HepG2 (cell line): ENCODE data around the gene MRPL38. TPM values are rescaled to one million over a fixed set of nuclear protein-coding genes. Genes with fewer than 3 reads are reported as not detected.

Source experiments
- ERF ChIP-seq: IDR thresholded peaks from 2 replicates; pipeline ENCODE4 v1.6.1; 2018; ENCODE audit warnings: missing biosample characterization, missing genetic modification reagents
- HOXA9 ChIP-seq: sonication (generic); formaldehyde crosslinking; IDR thresholded peaks from 2 replicates; pipeline ENCODE4 v1.8.1; 2022; ENCODE audit warnings: missing genetic modification reagents, mild to moderate bottlenecking, moderate library complexity, borderline replicate concordance
- IRF9 ChIP-seq: sonication (generic); formaldehyde crosslinking; IDR thresholded peaks from 2 replicates; pipeline ENCODE4 v1.8.0; 2022; ENCODE audit warnings: missing genetic modification reagents, mild to moderate bottlenecking, borderline replicate concordance
- JUNB ChIP-seq: sonication (generic); formaldehyde crosslinking; IDR thresholded peaks from 2 replicates; pipeline ENCODE4 v1.8.0; 2022; ENCODE audit warnings: missing genetic modification reagents, mild to moderate bottlenecking, borderline replicate concordance
- KDM4B ChIP-seq: sonication (generic); formaldehyde crosslinking; IDR thresholded peaks from 2 replicates; pipeline ENCODE4 v1.4.0; 2020; ENCODE audit warnings: missing genetic modification reagents
- MYNN ChIP-seq: sonication (generic); formaldehyde crosslinking; IDR thresholded peaks from 2 replicates; pipeline ENCODE4 v1.4.0; 2020; ENCODE audit warnings: mild to moderate bottlenecking, low read depth, missing genetic modification reagents
- NBN ChIP-seq: fragments of 450-650 bp; conservative IDR thresholded peaks from 2 replicates; pipeline ENCODE4 v1.6.1; 2017
- ZGPAT ChIP-seq: IDR thresholded peaks from 2 replicates; pipeline ENCODE4 v1.6.1; 2016; ENCODE audit warnings: mild to moderate bottlenecking
- ZNF263 ChIP-seq: sonication (generic); formaldehyde crosslinking; IDR thresholded peaks from 2 replicates; pipeline ENCODE4 v1.4.0; 2020; ENCODE audit warnings: missing genetic modification reagents
- ZNF329 ChIP-seq: sonication (generic); formaldehyde crosslinking; IDR thresholded peaks from 2 replicates; pipeline ENCODE4 v1.9.0; 2021; ENCODE audit warnings: low read depth, mild to moderate bottlenecking, missing genetic modification reagents
- ZNF710 ChIP-seq: sonication (generic); formaldehyde crosslinking; IDR thresholded peaks from 2 replicates; pipeline ENCODE4 v1.5.0; 2020; ENCODE audit warnings: mild to moderate bottlenecking, missing genetic modification reagents, borderline replicate concordance
- ZNF740 ChIP-seq: sonication (generic); formaldehyde crosslinking; IDR thresholded peaks from 2 replicates; pipeline ENCODE4 v1.4.0; 2020; ENCODE audit warnings: missing genetic modification reagents
- ZNF776 ChIP-seq: sonication (generic); formaldehyde crosslinking; IDR thresholded peaks from 2 replicates; pipeline ENCODE4 v1.4.0; 2020; ENCODE audit warnings: mild to moderate bottlenecking, missing genetic modification reagents
- ZNF788 ChIP-seq: sonication (generic); formaldehyde crosslinking; IDR thresholded peaks from 2 replicates; pipeline ENCODE4 v1.5.0; 2020; ENCODE audit warnings: mild to moderate bottlenecking, missing genetic modification reagents, borderline replicate concordance
- polyA plus RNA-seq, 8 experiments: library from polyadenylated mRNA; depleted of rRNA in 3 of 8; stranded (reverse) in 7 of 8; unstranded in 1 of 8; fragments of >200 nt; fragmentation: Illumina TruSeq in 4 of 8; extraction: Trizol in 4 of 8; gene quantifications; 2 replicates each; pipeline versions ENCODE4 v1.2.1 to v1.2.3, GENCODE V29; 2011 to 2016; ENCODE audit warnings: low read depth in 4 of 8, missing spikeins in 1 of 8, mixed read lengths in 1 of 8; ENCODE audit not compliant: insufficient read depth in 1 of 8
- total RNA-seq, 5 experiments: library from RNA; depleted of rRNA; stranded (reverse); fragments of >200 nt; fragmentation: Illumina TruSeq; extraction: Trizol; gene quantifications; 2 replicates each; pipeline ENCODE4 v1.2.3, GENCODE V29; 2016; ENCODE audit warnings: low read depth in 1 of 5
- TF ChIP-seq, protein P1 (sequence below): sonication (generic); formaldehyde crosslinking; IDR thresholded peaks from 2 replicates; pipeline ENCODE4 v1.4.0; 2020; ENCODE audit warnings: missing genetic modification reagents, mild to moderate bottlenecking, borderline replicate concordance
- TF ChIP-seq, protein P2 (sequence below): sonication (generic); formaldehyde crosslinking; IDR thresholded peaks from 2 replicates; pipeline ENCODE4 v1.8.0; 2022; ENCODE audit warnings: missing genetic modification reagents, low read depth, mild to moderate bottlenecking, borderline replicate concordance
- TF ChIP-seq, protein P3 (sequence below): sonication (generic); formaldehyde crosslinking; IDR thresholded peaks from 2 replicates; pipeline ENCODE4 v1.4.0; 2020; ENCODE audit warnings: missing genetic modification reagents, borderline replicate concordance

MRPL38 gene
- total and polyA plus RNA-seq, 2 of the 13 experiments (the other 11 are each of a cell fraction or from before 2014, with no cell fraction given) = 83.7 to 125 TPM

GRCh38 chr17:75904749-75905521, at the start of gene MRPL38 (continued):
- TF ChIP-seq ZNF710 (CRISPR knock-in tag) (peak; percentile 95; the same call in 1 of the 2 replicates), HOXA9 (no peak), ZNF329 (CRISPR knock-in tag) (peak; percentile 87), ZNF740 (peak; percentile 80), ZNF263 (CRISPR knock-in tag) (peak; percentile 74), JUNB (CRISPR knock-in tag) (no peak), MYNN (peak; percentile 94; the same call in 1 of the 2 replicates), IRF9 (peak; percentile 94), KDM4B (CRISPR knock-in tag) (peak; percentile 97), ZNF788 (peak; percentile 98; the same call in 1 of the 2 replicates), NBN (no peak), ERF (CRISPR knock-in tag) (peak; percentile 99), ZGPAT (CRISPR knock-in tag) (peak; percentile 100), ZNF776 (CRISPR knock-in tag) (peak; percentile 94)
- TF ChIP-seq, protein P1, sequence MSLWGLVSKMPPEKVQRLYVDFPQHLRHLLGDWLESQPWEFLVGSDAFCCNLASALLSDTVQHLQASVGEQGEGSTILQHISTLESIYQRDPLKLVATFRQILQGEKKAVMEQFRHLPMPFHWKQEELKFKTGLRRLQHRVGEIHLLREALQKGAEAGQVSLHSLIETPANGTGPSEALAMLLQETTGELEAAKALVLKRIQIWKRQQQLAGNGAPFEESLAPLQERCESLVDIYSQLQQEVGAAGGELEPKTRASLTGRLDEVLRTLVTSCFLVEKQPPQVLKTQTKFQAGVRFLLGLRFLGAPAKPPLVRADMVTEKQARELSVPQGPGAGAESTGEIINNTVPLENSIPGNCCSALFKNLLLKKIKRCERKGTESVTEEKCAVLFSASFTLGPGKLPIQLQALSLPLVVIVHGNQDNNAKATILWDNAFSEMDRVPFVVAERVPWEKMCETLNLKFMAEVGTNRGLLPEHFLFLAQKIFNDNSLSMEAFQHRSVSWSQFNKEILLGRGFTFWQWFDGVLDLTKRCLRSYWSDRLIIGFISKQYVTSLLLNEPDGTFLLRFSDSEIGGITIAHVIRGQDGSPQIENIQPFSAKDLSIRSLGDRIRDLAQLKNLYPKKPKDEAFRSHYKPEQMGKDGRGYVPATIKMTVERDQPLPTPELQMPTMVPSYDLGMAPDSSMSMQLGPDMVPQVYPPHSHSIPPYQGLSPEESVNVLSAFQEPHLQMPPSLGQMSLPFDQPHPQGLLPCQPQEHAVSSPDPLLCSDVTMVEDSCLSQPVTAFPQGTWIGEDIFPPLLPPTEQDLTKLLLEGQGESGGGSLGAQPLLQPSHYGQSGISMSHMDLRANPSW (CRISPR knock-in tag) = peak; percentile 96; the same call in 1 of the 2 replicates
- TF ChIP-seq, protein P2, sequence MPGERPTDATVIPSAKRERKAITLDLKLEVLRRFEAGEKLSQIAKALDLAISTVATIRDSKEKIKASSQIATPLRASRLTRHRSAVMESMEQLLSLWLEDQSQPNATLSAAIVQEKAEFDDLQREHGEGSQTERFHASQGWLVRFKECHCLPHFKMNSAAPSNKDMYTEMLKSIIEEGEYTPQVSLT (CRISPR knock-in tag) = peak; percentile 78; the same call in 1 of the 2 replicates
- TF ChIP-seq, protein P3, sequence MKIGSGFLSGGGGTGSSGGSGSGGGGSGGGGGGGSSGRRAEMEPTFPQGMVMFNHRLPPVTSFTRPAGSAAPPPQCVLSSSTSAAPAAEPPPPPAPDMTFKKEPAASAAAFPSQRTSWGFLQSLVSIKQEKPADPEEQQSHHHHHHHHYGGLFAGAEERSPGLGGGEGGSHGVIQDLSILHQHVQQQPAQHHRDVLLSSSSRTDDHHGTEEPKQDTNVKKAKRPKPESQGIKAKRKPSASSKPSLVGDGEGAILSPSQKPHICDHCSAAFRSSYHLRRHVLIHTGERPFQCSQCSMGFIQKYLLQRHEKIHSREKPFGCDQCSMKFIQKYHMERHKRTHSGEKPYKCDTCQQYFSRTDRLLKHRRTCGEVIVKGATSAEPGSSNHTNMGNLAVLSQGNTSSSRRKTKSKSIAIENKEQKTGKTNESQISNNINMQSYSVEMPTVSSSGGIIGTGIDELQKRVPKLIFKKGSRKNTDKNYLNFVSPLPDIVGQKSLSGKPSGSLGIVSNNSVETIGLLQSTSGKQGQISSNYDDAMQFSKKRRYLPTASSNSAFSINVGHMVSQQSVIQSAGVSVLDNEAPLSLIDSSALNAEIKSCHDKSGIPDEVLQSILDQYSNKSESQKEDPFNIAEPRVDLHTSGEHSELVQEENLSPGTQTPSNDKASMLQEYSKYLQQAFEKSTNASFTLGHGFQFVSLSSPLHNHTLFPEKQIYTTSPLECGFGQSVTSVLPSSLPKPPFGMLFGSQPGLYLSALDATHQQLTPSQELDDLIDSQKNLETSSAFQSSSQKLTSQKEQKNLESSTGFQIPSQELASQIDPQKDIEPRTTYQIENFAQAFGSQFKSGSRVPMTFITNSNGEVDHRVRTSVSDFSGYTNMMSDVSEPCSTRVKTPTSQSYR (CRISPR knock-in tag) = no peak
